Left hindlimb (tissue), 1 donor: ENCODE results near the gene MARF1.
"Not testable (repeated sequence)": the region's sequence is repeated elsewhere in the genome, so short reads cannot be mapped to it uniquely, and the experiment has no call there.

Experiments
- DNase-seq: peaks from one replicate; pipeline ENCODE4 v3.0.0-alpha.2; 2018

Gene MARF1

GRCh38 chr16:15621456-15621855 is 21.5 kb downstream of the MARF1 start:
- no peak for DNase-seq

- DNase-seq: no peak
These were observed 22.3 kb downstream of the MARF1 start for GRCh38 chr16:15620611-15621195.

- DNase-seq: no peak
These were observed 24.6 kb downstream of the MARF1 start for GRCh38 chr16:15618392-15618791.

- DNase-seq: no peak
These were observed 25.1 kb downstream of the MARF1 start for GRCh38 chr16:15617901-15618300.

GRCh38 chr16:15616475-15617165 is 26.3 kb downstream of the MARF1 start:
- no peak for DNase-seq

GRCh38 chr16:15616012-15616411 is 26.9 kb downstream of the MARF1 start:
- no peak for DNase-seq

GRCh38 chr16:15613676-15614075 is 29.3 kb downstream of the MARF1 start:
- no peak for DNase-seq

GRCh38 chr16:15611610-15612009 is 31.3 kb downstream of the MARF1 start:
- no peak for DNase-seq

GRCh38 chr16:15610369-15610871 is 32.5 kb downstream of the MARF1 start:
- DNase-seq: no peak

- no peak for DNase-seq
These were observed 33.7 kb downstream of the MARF1 start for GRCh38 chr16:15609286-15609649.

- DNase-seq: no peak
These were observed 34.3 kb downstream of the MARF1 start for GRCh38 chr16:15608398-15609285.

- no peak for DNase-seq
These were observed 35.1 kb downstream of the MARF1 start for GRCh38 chr16:15607700-15608396.

- not testable (repeated sequence) for DNase-seq
These were observed 35.7 kb downstream of the MARF1 start for GRCh38 chr16:15607221-15607699.

- no peak for DNase-seq
These were observed 36.3 kb downstream of the MARF1 start for GRCh38 chr16:15606518-15607220.

- DNase-seq: no peak
These were observed 37.0 kb downstream of the MARF1 start for GRCh38 chr16:15605839-15606517.

- no peak for DNase-seq
These were observed 38.2 kb downstream of the MARF1 start for GRCh38 chr16:15604460-15605440.

- no peak for DNase-seq
These were observed 40.5 kb downstream of the MARF1 start for GRCh38 chr16:15602285-15603044.

- DNase-seq: no peak
These were observed 41.6 kb downstream of the MARF1 start for GRCh38 chr16:15601212-15601879.
